HG03442 (cell line): Measurements from ENCODE around the gene PRKAG3.
A peak's percentile ranks its signal among the peaks of the same experiment; 100 is the strongest.

Experiments used
- ATAC-seq: cut with Tn5 transposase; IDR thresholded peaks from one replicate; pipeline ENCODE4 v1.9.1; 2021; ENCODE audit warnings: mild to moderate bottlenecking, moderate library complexity; ENCODE audit not compliant: unreplicated experiment

PRKAG3 gene

GRCh38 chr2:218831378-218831990 is at the start of gene PRKAG3:
PRKAG3 (minus strand) TSS chr2:218831803.
- ATAC-seq = no peak

GRCh38 chr2:218880859-218881594 is 49.4 kb upstream of the PRKAG3 start:
- no peak for ATAC-seq

DNA sequence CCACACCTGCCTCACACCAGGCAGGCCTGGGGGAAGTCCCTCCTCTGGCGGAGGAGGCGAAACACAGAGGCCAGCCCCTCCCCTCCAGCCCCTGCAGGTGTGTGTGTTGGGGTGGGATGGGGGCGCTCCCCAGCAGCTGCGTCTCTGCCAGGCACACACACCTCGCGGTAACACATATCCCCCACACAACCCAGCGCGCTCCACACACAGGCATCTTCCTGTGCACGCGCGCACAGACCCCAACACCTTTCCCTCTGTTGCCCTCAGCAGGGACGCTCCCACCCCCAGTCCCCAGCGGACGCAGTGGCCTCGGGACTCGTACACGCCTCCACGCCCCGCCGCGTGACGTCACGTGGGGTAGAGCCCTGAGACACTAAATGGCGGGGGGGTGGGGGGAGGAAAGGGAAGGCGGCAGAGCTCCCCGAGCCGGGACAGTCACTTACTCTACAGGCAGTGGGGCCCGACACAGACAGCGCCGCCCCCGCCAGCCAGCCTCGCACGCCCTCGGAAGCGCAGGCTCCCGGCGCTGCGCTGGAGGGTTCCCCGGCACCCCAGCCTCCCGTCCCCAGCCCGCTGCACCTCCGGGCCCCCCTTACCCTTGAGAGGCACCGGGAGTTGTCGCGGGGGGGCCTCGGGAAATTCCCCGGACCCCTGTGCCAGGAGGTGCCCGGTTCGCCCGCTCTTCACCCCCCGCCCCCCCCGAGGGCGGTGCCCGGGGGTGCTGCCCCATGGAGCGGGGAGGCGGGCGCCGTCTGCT is 48.7 kb upstream of the PRKAG3 start, which contains the start of gene WNT10A:
Gene WNT10A (plus strand): TSS at position 751 of the 757 bp plus-strand sequence. CDS start 144 bp downstream, outside the sequence.
- ATAC-seq = peak; percentile 68

GRCh38 chr2:218879776-218880101 is 48.1 kb upstream of the PRKAG3 start:
- ATAC-seq = no peak

GRCh38 chr2:218878926-218879761 is 47.5 kb upstream of the PRKAG3 start:
- ATAC-seq = no peak

DNA sequence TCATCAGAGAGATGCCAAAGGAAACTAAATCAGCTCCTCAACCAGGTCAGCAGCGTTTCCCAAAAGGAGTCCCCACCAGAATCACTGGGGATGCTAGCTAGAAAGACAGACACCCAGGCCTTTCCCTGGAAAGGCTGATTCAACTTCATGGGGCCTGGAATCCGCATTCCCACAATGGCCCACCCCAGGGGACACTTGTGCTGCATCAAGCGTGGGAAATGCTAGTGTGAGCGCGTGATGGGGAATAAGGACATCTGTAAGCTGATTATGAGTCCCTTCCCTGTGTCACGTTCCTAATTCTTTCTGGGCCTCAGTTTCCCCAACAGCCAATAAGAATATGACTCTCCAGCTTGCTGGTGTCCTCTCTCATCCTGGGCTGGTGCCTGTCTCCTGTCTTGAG is 46.9 kb upstream of the PRKAG3 start:
- no peak for ATAC-seq

DNA sequence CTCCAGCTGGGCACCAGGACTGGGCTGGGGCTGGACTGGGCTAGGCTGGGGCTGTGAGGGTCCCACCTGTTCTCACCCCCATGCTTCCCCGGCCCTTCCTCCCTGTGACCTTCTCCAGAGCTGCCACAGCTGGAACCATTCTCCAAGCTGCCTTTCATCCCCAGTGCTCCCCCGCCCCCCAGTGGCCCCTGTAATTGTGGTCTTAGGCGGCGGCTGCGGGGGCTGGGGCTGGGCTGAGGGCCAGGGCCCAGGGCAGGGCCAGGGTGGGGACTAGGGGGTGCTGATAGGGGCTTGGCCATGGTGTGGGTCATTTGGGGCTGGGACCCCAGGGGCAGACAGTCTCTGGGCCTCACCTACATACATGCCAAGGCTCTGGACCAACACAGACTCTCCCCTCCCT is 46.3 kb upstream of the PRKAG3 start:
- no peak for ATAC-seq

DNA sequence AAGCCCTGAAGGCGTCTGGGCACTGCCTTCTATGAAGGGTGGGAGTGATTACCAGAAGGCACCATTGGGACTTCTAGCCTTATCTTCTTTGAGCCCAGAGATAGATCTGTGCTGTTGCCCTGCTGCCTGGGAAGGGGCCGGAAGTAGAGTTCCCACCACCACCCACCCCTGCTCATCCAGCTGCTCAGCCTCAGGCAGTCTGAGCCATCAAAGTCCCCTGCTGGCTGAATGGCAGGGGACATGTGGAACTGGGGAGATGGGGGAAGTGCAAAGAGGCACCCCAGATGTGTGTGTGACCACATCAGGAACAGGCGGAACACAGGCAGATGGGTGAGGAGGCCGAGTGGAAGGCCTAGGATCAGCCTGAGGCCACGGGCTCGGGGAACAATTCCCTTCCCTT is 45.7 kb upstream of the PRKAG3 start:
- ATAC-seq = no peak

GRCh38 chr2:218876562-218877219 is 45.1 kb upstream of the PRKAG3 start:
- ATAC-seq = no peak

- ATAC-seq = no peak
These were observed 44.2 kb upstream of the PRKAG3 start for GRCh38 chr2:218875692-218876246.

- no peak for ATAC-seq
These were observed 42.0 kb upstream of the PRKAG3 start for GRCh38 chr2:218873359-218874194.

GRCh38 chr2:218872645-218873358 is 41.2 kb upstream of the PRKAG3 start:
- ATAC-seq = no peak

GRCh38 chr2:218871345-218872302 is 40.0 kb upstream of the PRKAG3 start:
- ATAC-seq = no peak

DNA sequence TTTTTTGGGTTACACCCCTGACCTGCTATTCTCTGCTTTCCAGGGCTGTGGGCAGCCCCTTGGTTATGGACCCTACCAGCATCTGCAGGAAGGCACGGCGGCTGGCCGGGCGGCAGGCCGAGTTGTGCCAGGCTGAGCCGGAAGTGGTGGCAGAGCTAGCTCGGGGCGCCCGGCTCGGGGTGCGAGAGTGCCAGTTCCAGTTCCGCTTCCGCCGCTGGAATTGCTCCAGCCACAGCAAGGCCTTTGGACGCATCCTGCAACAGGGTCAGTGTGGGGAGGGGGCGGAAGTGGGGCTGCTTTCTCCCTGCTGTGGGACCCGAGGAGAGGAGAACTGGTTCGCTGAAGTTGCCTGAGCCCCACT is 39.4 kb upstream of the PRKAG3 start:
- ATAC-seq = no peak

DNA sequence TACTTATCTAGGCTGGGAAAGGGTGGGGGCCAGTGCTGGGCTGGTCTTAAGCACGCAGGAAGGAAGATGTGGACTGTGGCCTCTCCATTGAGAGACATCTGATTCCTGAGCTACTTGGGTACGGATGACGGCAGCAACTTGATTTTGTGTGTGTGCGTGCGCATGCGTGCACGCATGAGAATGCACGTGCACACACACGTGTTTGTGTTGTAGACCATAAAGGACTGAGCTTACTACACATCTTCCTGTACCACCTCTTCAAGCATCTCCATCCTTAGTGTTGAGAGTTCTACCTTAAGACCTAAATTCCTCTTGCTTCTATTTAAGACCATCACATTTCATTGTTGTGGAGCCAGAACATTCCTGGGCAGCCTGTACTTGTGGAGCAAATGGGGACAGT is 37.5 kb upstream of the PRKAG3 start:
- ATAC-seq = no peak

GRCh38 chr2:218867900-218868299 is 36.3 kb upstream of the PRKAG3 start:
- ATAC-seq = no peak

GRCh38 chr2:218865999-218866398 is 34.4 kb upstream of the PRKAG3 start:
- ATAC-seq = no peak

GRCh38 chr2:218865396-218865795 is 33.8 kb upstream of the PRKAG3 start:
- no peak for ATAC-seq
